Body of pancreas (tissue), 4 donors: ENCODE data around the gene F11R. TPM values are rescaled to one million over a fixed set of nuclear protein-coding genes. Genes with fewer than 3 reads are reported as not detected.

Experiments
- ATAC-seq: fragments of 150-250 bp; one replicate; pipeline ENCODE4 v1.9.1; 2016
- DNase-seq, 4 donors: peaks; one replicate each; pipeline ENCODE4 v3.0.0-alpha.2; 2019
- H3K27ac ChIP-seq, 4 donors: fragments of 200-600 bp; sonication (generic); 1 replicate in 3 of 4; 2 replicates in 1 of 4; pipeline versions ENCODE4 v1.5.1 to v1.6.1; 2016 to 2019; ENCODE audit warnings: mild to moderate bottlenecking in 1 of 4, mixed read lengths in 1 of 4, moderate library complexity in 1 of 4
- H3K27me3 ChIP-seq, 2 donors: fragments of 200-600 bp; sonication (generic); one replicate each; pipeline ENCODE4 v1.6.0; 2016; ENCODE audit warnings: mild to moderate bottlenecking in 1 of 2
- H3K36me3 ChIP-seq, 2 donors: fragments of 200-600 bp; sonication (generic); replicated peaks in 1 of 2; 2 replicates each; pipeline ENCODE4 v1.5.1; 2016; ENCODE audit warnings: low read depth in 2 of 2; ENCODE audit not compliant: insufficient read depth in 1 of 2
- H3K4me1 ChIP-seq: fragments of 200-600 bp; sonication (generic); one replicate; pipeline ENCODE4 v1.6.0; 2016
- H3K4me3 ChIP-seq, 2 donors: fragments of 200-600 bp; sonication (generic); 1 replicate in 1 of 2; 2 replicates in 1 of 2; pipeline ENCODE4 v1.5.1; 2016 to 2019
- H3K9me3 ChIP-seq, 3 donors: fragments of 200-600 bp; sonication (generic); 1 replicate in 2 of 3; 2 replicates in 1 of 3; pipeline ENCODE4 v1.5.1; 2016
- POLR2A ChIP-seq, 3 donors: fragments of 450-650 bp; IDR thresholded peaks; one replicate each; pipeline ENCODE4 v1.6.1; 2016; ENCODE audit warnings: antibody characterized with exemption in 3 of 3, mild to moderate bottlenecking in 2 of 3
- WGBS, 2 donors: methylation state at CpG; one replicate each; pipeline ENCODE4 v1.1.5; 2017; 5-methylcytosine and 5-hydroxymethylcytosine counted together
- intact Hi-C: fragments of 100-400 bp; cut with DNase I; formaldehyde crosslinking; loops from one replicate; pipeline ENCODE4 v1.15.1; 2023
- total RNA-seq, 2 donors: library from RNA; depleted of rRNA; stranded (reverse); fragments of >200 nt; gene quantifications; one replicate each; pipeline ENCODE4 v1.1.0, GENCODE V29; 2016
- TF ChIP-seq, protein P1 (sequence below), 7 experiments: fragments of 450-650 bp in 4 of 7; fragments of 200-600 bp in 3 of 7; sonication (generic) in 3 of 7; IDR thresholded peaks; one replicate each; pipeline ENCODE4 v1.5.1; 2016 to 2019; ENCODE audit warnings: antibody characterized with exemption in 7 of 7

F11R gene
- total RNA-seq, 2 donors from 2014 or later: 40.2 to 41.5 TPM

DNA sequence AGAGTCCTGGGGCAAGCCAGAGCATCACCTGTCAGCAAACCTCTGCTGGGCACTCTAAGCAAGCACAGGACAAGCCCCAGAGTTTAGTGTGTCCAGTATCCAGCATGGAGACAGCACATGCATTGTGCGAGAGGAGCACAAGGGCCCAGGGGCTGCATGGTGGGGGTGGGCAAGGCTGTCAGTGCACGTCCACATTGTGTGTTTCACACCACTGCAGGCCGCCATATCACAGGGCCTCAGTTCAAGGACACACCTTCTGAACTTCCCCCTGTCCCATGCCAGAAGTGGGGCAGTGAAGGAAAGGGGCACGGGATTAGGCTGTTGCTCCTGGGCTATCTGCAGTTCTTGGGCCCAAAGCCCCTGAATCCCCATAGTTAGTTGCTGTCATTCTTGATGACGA lies 18.6 kb upstream of the F11R start:
- TF ChIP-seq POLR2A (IDR thresholded peaks at IDR 0.05): no peak
- Histone ChIP-seq H3K27me3 (no peaks in the 10 kb centered on the region), H3K4me3 (no peak overlapping the region), H3K36me3 (peaks cover 0 to 15% of the 10 kb centered on the region in 2 donors), H3K4me1 (peaks cover 25% of the 10 kb centered on the region), H3K27ac (peak overlapping the region in 2 of 4 donors; percentile 60 to 81), H3K9me3 (no peaks in the 10 kb centered on the region)
- intact Hi-C loops: no loop called here
- ATAC-seq (no peak), DNase-seq (no peak)
- 53 to 62% methylated on average over 2 to 5 of the region's 5 CpGs for WGBS, 2 donors

DNA sequence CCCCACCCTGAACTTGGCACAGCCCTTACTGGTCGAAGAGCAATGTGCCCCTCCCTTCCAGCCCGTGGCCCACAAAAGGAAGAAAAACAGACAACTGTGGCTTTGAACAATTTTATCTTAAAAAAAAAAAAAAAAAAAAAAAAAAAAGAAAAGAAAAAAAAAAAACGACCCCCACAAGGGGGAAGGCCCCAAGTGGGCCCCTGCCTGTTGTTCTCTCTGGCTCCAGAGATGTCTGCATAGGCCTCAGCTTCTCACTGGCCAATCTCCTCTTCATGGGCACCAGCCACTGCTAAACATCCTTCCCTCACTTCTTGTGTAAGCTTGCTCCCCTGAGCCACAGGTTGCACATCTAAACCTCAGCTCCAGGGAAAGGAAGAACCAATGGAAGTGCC lies 18.2 kb upstream of the F11R start:
- Histone ChIP-seq H3K27ac (peak overlapping the region; percentile 25 to 81 (median 56)), H3K36me3 (peaks cover 0 to 15% of the 10 kb centered on the region in 2 donors), H3K27me3 (no peaks in the 10 kb centered on the region), H3K4me3 (no peak overlapping the region), H3K9me3 (no peaks in the 10 kb centered on the region), H3K4me1 (peaks cover 21% of the 10 kb centered on the region)
- no peak for DNase-seq
- TF ChIP-seq, protein P1, sequence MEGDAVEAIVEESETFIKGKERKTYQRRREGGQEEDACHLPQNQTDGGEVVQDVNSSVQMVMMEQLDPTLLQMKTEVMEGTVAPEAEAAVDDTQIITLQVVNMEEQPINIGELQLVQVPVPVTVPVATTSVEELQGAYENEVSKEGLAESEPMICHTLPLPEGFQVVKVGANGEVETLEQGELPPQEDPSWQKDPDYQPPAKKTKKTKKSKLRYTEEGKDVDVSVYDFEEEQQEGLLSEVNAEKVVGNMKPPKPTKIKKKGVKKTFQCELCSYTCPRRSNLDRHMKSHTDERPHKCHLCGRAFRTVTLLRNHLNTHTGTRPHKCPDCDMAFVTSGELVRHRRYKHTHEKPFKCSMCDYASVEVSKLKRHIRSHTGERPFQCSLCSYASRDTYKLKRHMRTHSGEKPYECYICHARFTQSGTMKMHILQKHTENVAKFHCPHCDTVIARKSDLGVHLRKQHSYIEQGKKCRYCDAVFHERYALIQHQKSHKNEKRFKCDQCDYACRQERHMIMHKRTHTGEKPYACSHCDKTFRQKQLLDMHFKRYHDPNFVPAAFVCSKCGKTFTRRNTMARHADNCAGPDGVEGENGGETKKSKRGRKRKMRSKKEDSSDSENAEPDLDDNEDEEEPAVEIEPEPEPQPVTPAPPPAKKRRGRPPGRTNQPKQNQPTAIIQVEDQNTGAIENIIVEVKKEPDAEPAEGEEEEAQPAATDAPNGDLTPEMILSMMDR (IDR thresholded peaks at IDR 0.05): no peak
- no peak for TF ChIP-seq POLR2A (IDR thresholded peaks at IDR 0.05)
- intact Hi-C loops: no loop called here
- ATAC-seq: no peak
- WGBS, 2 donors: 0 to 15% methylated on average over 2 to 3 of the region's 3 CpGs

DNA sequence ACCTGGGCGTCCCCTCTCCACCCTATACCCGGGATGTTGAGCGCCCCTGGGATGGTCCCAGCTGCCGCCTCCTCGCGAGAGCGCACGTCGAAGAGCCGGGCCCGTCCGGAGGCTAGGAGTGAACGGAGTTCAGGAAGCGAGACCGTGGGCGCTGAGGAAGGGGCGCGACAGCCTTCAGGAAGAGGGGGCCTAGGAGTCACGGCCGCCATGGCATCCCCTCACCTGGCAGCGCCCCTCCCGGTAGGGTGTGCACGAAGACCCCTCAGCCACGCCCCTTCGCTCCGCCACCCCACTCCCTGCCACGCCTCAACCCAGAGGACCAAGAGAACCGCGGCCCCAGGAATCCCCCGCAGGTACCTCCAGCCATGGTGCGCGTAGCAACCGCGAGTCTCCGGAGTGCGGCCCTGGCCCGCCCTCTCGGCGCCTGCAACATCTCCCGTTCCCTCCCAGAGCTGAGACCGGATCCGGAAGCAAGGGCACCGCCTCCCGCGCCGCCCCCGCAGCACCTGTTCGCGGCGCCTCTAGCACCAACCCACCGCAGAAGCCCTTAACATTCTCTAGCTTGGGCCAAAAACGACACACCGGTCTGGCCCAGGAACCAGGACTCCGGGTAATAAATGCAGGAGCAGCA lies 17.7 kb upstream of the F11R start, which contains the start of gene TSTD1:
TSS of gene TSTD1 (minus strand) at position 442 of the 631 bp plus-strand sequence. CDS start at position 367, 75 bp downstream.
- Histone ChIP-seq H3K27ac (peak within 1 kb of the TSS; percentile 25 to 81 (median 56)), H3K27me3 (no peaks in the 10 kb centered on the region), H3K36me3 (peaks cover 0 to 15% of the 10 kb centered on the region in 2 donors), H3K4me3 (peak within 1 kb of the TSS; percentile 24 to 58), H3K4me1 (peaks cover 16% of the 10 kb centered on the region), H3K9me3 (no peaks in the 10 kb centered on the region)
- ATAC-seq: peak; percentile 86
- WGBS, 2 donors: 0 to 3% methylated on average over 3 to 54 of the region's 54 CpGs
- peak; percentile 77 to 87 (median 80) for DNase-seq
- TF ChIP-seq, protein P1 (IDR thresholded peaks at IDR 0.05): no peak
- TF ChIP-seq POLR2A (IDR thresholded peaks at IDR 0.05): peak; percentile 56 to 77 (median 76)
- intact Hi-C loops: no loop called here

DNA sequence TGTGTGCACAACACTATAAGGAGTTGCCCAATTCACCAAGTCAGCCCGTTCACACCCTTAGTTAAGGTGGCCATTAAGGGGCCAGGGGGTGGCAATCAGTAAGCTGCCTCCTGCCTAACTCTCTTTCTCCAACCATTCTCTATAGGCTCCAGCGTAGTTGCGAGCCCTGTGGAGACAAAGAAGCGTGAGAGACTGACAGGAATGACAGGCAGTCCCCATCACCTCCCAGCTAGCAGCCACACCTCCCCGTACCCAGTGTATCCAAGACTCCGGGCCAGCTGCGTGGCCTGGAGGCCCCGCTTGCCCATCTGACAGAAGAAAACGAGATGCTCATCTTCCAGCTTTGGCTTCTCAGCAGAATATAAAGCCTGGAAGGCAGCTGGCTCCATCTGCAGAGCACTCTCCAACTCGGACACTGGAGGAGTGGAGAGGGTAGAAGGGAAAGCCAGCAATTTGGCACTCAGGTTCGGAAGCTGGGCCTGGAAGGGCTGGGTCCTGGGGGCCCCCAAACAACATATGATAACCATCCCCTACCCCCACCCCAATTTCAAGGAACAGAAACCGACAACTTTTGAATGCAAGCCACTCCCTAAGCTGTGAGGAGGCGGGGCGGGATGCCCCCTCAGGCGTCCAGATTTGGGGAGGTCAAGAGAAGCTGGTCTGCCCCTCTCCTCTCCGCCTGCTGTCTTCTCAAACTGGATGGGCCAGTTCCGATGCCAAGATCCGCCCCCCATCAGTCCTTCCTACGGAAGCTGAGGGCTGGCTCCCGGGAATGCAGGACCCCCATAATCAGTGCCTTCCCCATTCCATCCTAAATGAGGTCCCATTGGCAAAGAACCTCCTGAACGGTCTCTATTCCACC lies 16.9 kb upstream of the F11R start:
- TF ChIP-seq, protein P1 (IDR thresholded peaks at IDR 0.05): no peak
- TF ChIP-seq POLR2A (IDR thresholded peaks at IDR 0.05): no peak
- WGBS, 2 donors: 39 to 54% methylated on average over 9 to 21 of the region's 21 CpGs
- peak overlapping the region; percentile 25 to 81 (median 56) for H3K27ac ChIP-seq

DNA sequence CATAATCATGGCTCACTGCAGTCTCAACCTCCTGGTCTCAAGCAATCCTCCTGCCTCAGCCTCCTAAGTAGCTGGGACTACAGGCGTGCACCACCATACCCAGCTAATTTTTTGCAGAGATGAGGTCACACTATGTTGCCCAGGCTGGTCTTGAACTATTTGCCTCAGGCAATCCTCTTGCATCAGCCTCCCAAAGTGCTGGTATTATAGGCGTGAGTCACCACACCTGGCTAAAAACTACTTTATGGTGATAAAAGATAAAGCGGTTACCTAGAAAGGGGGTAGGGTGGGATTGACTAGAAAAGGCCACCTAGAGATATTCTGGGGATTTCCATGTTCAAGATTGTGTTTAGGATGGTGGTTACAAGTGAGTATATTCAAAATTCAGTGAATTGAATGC lies 12.8 kb upstream of the F11R start:
- Histone ChIP-seq H3K9me3 (no peaks in the 10 kb centered on the region), H3K4me3 (no peak overlapping the region), H3K27me3 (no peaks in the 10 kb centered on the region), H3K27ac (no peak overlapping the region), H3K4me1 (peaks cover 10% of the 10 kb centered on the region), H3K36me3 (no peaks in the 10 kb centered on the region)
- TF ChIP-seq, protein P1 (IDR thresholded peaks at IDR 0.05): no peak
- TF ChIP-seq POLR2A (IDR thresholded peaks at IDR 0.05): no peak
- WGBS, 2 donors: 89 to 91% methylated on average over 3 of the region's 3 CpGs
- DNase-seq: no peak
- no peak for ATAC-seq
- intact Hi-C loops: no loop called here

More for the DNA sequence above, 16.9 kb upstream of the F11R start:
- peak; percentile 34 to 59 (median 48) for DNase-seq
- peaks cover 16% of the 10 kb centered on the region for H3K4me1 ChIP-seq
- no peaks in the 10 kb centered on the region for H3K9me3 ChIP-seq
- peaks cover 0 to 15% of the 10 kb centered on the region in 2 donors for H3K36me3 ChIP-seq
- peak; percentile 21 for ATAC-seq
- H3K4me3 ChIP-seq: peak overlapping the region; percentile 24 to 58
- intact Hi-C loops: no loop called here
- no peaks in the 10 kb centered on the region for H3K27me3 ChIP-seq
